ENCODE data around the gene WDR55. TPM values are rescaled to one million over a fixed set of nuclear protein-coding genes. Genes with fewer than 3 reads are reported as not detected.

The WDR55 gene
- total RNA-seq, 2 donors from 2014 or later, result 20.4 to 23.1 TPM

DNA sequence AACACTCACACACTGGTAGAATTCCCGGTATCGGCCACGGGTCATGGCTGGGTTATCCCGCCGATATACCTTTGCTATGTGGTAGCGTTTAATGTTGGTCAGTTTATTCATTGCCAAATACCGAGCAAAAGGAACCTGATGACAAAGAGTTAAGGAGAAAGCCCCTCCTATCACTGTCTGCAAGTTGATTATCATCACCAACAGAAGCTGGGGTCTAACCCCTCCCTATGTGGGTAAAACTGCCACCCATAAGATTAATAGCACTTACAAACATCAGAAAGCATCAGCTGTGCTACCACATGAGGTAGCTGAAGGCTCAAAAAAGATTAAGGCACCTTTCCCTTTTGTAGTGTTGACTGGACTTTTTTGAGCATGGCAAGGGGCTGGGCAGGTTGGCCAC, 14.3 kb downstream of the WDR55 start:
- Mint-ChIP-seq H3K4me1 (no peaks in the 10 kb centered on the region), H3K27me3 (ENCODE audit: insufficient read depth) (no peaks in the 10 kb centered on the region), H3K36me3 (ENCODE audit: low read depth) (peaks cover 73% of the 10 kb centered on the region), H3K4me3 (no peak overlapping the region), H3K9me3 (no peaks in the 10 kb centered on the region), H3K27ac (no peak overlapping the region)
- no peaks in the 10 kb centered on the region for H3K4me1 ChIP-seq (ENCODE audit: control insufficient read depth, insufficient read depth, low read length)
- WGBS, 2 experiments (ENCODE audit: insufficient coverage in 1 of 2, insufficient read length in 1 of 2), result 97 to 100% methylated on average over 1 to 7 of the region's 7 CpGs
- no peaks in the 10 kb centered on the region for H3K9me3 ChIP-seq (ENCODE audit: control insufficient read depth, low read length)
- H3K4me3 ChIP-seq (ENCODE audit: low read length), result no peak overlapping the region
- no peak overlapping the region for H3K9ac ChIP-seq (ENCODE audit: extremely low read depth, low read length, poor library complexity, severe bottlenecking)
- peaks cover 83% of the 10 kb centered on the region for H3K36me3 ChIP-seq (ENCODE audit: control insufficient read depth, insufficient read depth, low read length)
- no peak for TF ChIP-seq CTCF (conservative IDR thresholded peaks at IDR 0.05)
- no peak overlapping the region for H3K27ac ChIP-seq (ENCODE audit: low read depth, low read length)
- no peak for DNase-seq
- no peaks in the 10 kb centered on the region for H3K27me3 ChIP-seq (ENCODE audit: control insufficient read depth, insufficient read depth, low read length, poor library complexity, severe bottlenecking)

DNA sequence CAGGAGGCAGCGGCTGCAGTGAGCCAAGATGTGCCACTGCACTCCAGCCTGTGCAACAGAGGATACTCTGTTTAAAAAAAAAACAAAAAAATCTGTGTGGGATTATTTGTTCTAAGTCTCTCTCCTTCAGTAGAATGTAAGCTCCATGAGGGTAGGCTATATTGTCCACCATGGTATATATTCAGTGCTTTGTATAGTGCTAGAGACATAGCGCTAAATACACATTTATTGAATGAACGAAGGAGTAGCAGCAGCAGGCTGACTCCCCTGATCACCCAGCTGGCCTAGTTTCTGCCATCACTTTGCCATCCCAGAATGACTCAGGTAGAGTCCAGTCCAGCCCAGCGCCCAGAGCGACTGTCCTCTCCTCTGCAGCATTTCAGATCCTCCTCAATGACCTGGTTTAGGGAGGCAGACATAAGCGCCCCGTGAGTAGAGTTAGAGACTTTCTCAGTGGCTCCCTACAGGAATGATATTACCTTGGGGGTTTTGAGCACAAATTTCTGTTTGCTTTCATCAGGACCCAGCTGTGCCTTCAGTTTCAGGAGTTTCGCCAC, 25.8 kb downstream of the WDR55 start:
- 63 to 71% methylated on average over 6 to 8 of the region's 8 CpGs for WGBS, 2 experiments (ENCODE audit: insufficient coverage in 1 of 2, insufficient read length in 1 of 2)
- Histone ChIP-seq H3K27ac (ENCODE audit: low read depth, low read length) (no peak overlapping the region), H3K4me1 (ENCODE audit: control insufficient read depth, insufficient read depth, low read length) (peaks cover 5% of the 10 kb centered on the region), H3K9ac (ENCODE audit: extremely low read depth, low read length, poor library complexity, severe bottlenecking) (peak overlapping the region; percentile 71), H3K4me3 (ENCODE audit: low read length) (peak overlapping the region; percentile 93), H3K36me3 (ENCODE audit: control insufficient read depth, insufficient read depth, low read length) (peaks cover 51% of the 10 kb centered on the region), H3K27me3 (ENCODE audit: control insufficient read depth, insufficient read depth, low read length, poor library complexity, severe bottlenecking) (no peaks in the 10 kb centered on the region), H3K9me3 (ENCODE audit: control insufficient read depth, low read length) (no peaks in the 10 kb centered on the region)
- Mint-ChIP-seq H3K27me3 (ENCODE audit: insufficient read depth) (no peaks in the 10 kb centered on the region), H3K4me1 (peaks cover 13% of the 10 kb centered on the region), H3K27ac (peak overlapping the region; percentile 92), H3K9me3 (no peaks in the 10 kb centered on the region), H3K36me3 (ENCODE audit: low read depth) (peaks cover 39% of the 10 kb centered on the region), H3K4me3 (peak overlapping the region; percentile 94)
- no peak for TF ChIP-seq CTCF (conservative IDR thresholded peaks at IDR 0.05)
- DNase-seq, result peak; percentile 40

- H3K4me3 Mint-ChIP-seq, result peak within 1 kb of the TSS; percentile 94
- peaks cover 20% of the 10 kb centered on the region for H3K4me1 Mint-ChIP-seq
- DNase-seq, result peak; percentile 97
- Histone ChIP-seq H3K4me1 (ENCODE audit: control insufficient read depth, insufficient read depth, low read length) (peaks cover 13% of the 10 kb centered on the region), H3K9ac (ENCODE audit: extremely low read depth, low read length, poor library complexity, severe bottlenecking) (peak within 1 kb of the TSS; percentile 71), H3K27me3 (ENCODE audit: control insufficient read depth, insufficient read depth, low read length, poor library complexity, severe bottlenecking) (no peaks in the 10 kb centered on the region), H3K4me3 (ENCODE audit: low read length) (peak within 1 kb of the TSS; percentile 93), H3K9me3 (ENCODE audit: control insufficient read depth, low read length) (no peaks in the 10 kb centered on the region), H3K27ac (ENCODE audit: low read depth, low read length) (peak within 1 kb of the TSS; percentile 83), H3K36me3 (ENCODE audit: control insufficient read depth, insufficient read depth, low read length) (peaks cover 58% of the 10 kb centered on the region)
- 1% methylated on average over 36 to 61 of the region's 61 CpGs for WGBS, 2 experiments (ENCODE audit: insufficient coverage in 1 of 2, insufficient read length in 1 of 2)
- H3K9me3 Mint-ChIP-seq, result no peaks in the 10 kb centered on the region
- peak within 1 kb of the TSS; percentile 92 for H3K27ac Mint-ChIP-seq
- no peak for TF ChIP-seq CTCF (conservative IDR thresholded peaks at IDR 0.05)
- peaks cover 47% of the 10 kb centered on the region for H3K36me3 Mint-ChIP-seq (ENCODE audit: low read depth)
- H3K27me3 Mint-ChIP-seq (ENCODE audit: insufficient read depth), result no peaks in the 10 kb centered on the region
These were observed 26.5 kb downstream of the WDR55 start, which contains the start of the genes HARS1 and HARS2 for GRCh38 chr5:140690941-140691924. TSS of gene HARS1 (minus strand) at chr5:140691370. CDS start at chr5:140691304, 66 bp downstream. TSS of gene HARS2 (plus strand) at chr5:140691455. CDS start at chr5:140691649, 194 bp downstream.

Measured in endodermal cell (in vitro differentiated cells).